ENCODE measurements around the gene HSD3B1. TPM values are rescaled to one million over a fixed set of nuclear protein-coding genes. Genes with fewer than 3 reads are reported as not detected.

The HSD3B1 gene
- total RNA-seq, 3 donors from 2014 or later, result not detected

DNA sequence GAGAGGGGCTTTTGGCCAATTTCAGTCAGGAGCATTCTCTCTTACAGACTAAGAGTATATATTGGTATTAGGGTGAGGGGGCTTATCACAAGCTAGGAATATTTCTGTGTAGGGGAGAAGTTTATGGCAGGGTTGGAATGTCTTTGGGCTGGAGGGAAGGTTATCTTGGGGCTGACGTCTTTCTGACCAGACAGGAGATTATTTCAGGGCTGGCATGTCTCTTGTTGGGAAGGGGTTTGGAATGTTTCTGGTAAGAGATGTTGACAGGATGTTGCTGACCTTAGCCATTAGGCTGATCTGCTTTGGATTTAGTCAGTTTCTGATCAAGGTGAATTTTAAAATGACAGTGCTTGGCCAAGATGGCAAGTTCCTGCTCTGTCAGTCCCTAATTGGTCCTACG lies 17.8 kb upstream of the HSD3B1 start:
- Histone ChIP-seq H3K4me1 (no peaks in the 10 kb centered on the region), H3K9me3 (no peaks in the 10 kb centered on the region), H3K27ac (no peak overlapping the region), H3K4me3 (no peak overlapping the region), H3K36me3 (no peaks in the 10 kb centered on the region), H3K27me3 (no peaks in the 10 kb centered on the region)
- TF ChIP-seq, protein P1, sequence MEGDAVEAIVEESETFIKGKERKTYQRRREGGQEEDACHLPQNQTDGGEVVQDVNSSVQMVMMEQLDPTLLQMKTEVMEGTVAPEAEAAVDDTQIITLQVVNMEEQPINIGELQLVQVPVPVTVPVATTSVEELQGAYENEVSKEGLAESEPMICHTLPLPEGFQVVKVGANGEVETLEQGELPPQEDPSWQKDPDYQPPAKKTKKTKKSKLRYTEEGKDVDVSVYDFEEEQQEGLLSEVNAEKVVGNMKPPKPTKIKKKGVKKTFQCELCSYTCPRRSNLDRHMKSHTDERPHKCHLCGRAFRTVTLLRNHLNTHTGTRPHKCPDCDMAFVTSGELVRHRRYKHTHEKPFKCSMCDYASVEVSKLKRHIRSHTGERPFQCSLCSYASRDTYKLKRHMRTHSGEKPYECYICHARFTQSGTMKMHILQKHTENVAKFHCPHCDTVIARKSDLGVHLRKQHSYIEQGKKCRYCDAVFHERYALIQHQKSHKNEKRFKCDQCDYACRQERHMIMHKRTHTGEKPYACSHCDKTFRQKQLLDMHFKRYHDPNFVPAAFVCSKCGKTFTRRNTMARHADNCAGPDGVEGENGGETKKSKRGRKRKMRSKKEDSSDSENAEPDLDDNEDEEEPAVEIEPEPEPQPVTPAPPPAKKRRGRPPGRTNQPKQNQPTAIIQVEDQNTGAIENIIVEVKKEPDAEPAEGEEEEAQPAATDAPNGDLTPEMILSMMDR (IDR thresholded peaks at IDR 0.05), result no peak
- TF ChIP-seq POLR2A (IDR thresholded peaks at IDR 0.05) (no peak), POLR2AphosphoS5 (IDR thresholded peaks at IDR 0.05) (no peak)
- intact Hi-C loops (cut with DNase I; ENCODE audit: low total_unique reads), result no loop called here
- DNase-seq (ENCODE audit: low spot score in 2 of 2), result no peak

DNA sequence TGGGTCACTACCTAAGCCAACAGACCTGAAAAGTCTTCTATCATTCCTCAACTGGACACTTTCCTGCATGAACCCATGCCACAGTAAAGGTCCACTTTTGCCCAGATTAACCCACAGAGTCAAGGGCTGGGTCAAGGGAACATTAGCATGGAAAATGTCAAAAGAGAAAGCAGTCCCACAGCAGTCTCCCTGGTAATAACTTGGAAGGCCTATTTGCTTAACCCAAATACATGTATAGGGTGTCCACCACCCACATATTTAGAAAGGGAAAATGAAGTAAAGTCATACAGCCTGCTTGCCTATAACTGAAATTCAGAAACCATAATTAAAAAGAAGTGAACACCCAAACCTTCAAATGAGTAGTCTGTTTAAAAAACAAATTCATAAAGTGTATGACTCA lies 16.1 kb upstream of the HSD3B1 start:
- H3K4me1 ChIP-seq, result no peaks in the 10 kb centered on the region
- no peaks in the 10 kb centered on the region for H3K27me3 ChIP-seq
- no peaks in the 10 kb centered on the region for H3K9me3 ChIP-seq
- no peaks in the 10 kb centered on the region for H3K36me3 ChIP-seq
- H3K27ac ChIP-seq, result no peak overlapping the region
- no peak for DNase-seq (ENCODE audit: low spot score in 2 of 2)
- H3K4me3 ChIP-seq, result no peak overlapping the region
- intact Hi-C loops (cut with DNase I; ENCODE audit: low total_unique reads), result no loop called here
- TF ChIP-seq POLR2A (IDR thresholded peaks at IDR 0.05) (no peak), POLR2AphosphoS5 (IDR thresholded peaks at IDR 0.05) (no peak)
- TF ChIP-seq, protein P1 (IDR thresholded peaks at IDR 0.05), result no peak

DNA sequence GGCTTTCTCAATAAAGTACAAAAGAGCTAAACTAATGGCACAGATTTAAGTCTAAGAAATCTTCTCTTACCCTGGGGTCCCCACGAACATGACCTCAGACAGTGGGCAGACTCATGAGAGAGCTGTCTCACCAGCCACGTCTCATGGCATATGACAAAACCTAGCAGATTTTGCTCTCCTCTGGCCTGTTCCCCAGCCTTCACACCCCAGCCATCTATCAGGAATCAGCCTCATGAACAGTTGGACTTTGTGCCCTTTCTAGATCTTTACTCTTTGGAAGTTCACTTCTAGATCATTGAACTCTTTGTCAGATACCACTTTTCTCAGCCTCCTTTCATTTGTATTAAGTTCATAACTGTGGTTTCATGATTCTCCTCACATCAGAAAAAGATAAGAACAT lies 14.2 kb upstream of the HSD3B1 start:
- TF ChIP-seq POLR2AphosphoS5 (IDR thresholded peaks at IDR 0.05) (no peak), POLR2A (IDR thresholded peaks at IDR 0.05) (no peak)
- TF ChIP-seq, protein P1 (IDR thresholded peaks at IDR 0.05), result no peak
- no peak overlapping the region for H3K4me3 ChIP-seq
- intact Hi-C loops (cut with DNase I; ENCODE audit: low total_unique reads), result no loop called here
- no peaks in the 10 kb centered on the region for H3K4me1 ChIP-seq
- H3K27ac ChIP-seq, result no peak overlapping the region
- DNase-seq (ENCODE audit: low spot score in 2 of 2), result no peak
- H3K9me3 ChIP-seq, result peaks cover 0 to 4% of the 10 kb centered on the region in 2 donors
- no peaks in the 10 kb centered on the region for H3K27me3 ChIP-seq
- H3K36me3 ChIP-seq, result no peaks in the 10 kb centered on the region

DNA sequence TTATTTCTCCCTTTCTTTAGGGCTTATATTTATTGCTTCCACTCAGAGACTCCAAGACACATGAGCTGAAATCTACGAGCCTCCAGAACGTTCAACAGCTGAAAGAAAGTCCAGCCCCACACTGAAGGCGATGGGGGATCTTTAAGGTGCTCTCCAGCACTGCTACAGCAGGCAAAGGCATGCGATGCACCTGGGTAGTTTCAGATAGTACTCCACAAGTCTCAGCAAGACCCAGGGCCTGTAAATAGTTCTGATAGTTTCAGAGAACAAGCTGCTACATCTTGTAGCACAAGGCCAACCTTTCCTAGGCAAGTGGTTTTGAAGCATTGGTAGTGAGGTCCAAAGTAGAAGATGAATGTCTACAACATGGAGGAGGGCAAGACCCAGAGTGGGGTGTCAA lies 2.2 kb upstream of the HSD3B1 start:
- intact Hi-C loops (cut with DNase I; ENCODE audit: low total_unique reads), result no loop called here
- Histone ChIP-seq H3K27me3 (no peaks in the 10 kb centered on the region), H3K4me3 (no peak overlapping the region), H3K4me1 (no peaks in the 10 kb centered on the region), H3K9me3 (no peaks in the 10 kb centered on the region), H3K27ac (no peak overlapping the region), H3K36me3 (no peaks in the 10 kb centered on the region)
- no peak for DNase-seq (ENCODE audit: low spot score in 2 of 2)
- TF ChIP-seq POLR2AphosphoS5 (IDR thresholded peaks at IDR 0.05) (no peak), POLR2A (IDR thresholded peaks at IDR 0.05) (no peak)
- TF ChIP-seq, protein P1 (IDR thresholded peaks at IDR 0.05), result no peak

DNA sequence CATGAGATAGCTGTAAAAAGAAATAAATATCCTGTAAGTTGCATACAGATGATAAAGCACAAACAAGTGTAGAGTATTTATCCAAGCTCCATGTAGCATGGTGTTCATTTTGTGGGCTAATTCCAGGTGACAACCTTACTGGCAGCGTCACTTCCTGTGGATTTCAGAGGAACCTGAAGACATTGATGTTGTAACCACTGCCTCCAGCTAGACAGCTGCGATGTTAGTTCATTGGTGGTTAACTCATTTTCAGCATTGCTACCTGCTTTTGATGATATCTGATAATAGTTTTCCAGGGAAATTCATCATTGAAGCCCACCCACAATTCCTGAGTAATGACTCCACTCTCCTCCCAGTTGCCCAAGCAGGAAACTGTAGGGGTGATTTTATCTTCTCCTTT lies 3.0 kb downstream of the HSD3B1 start:
- H3K27ac ChIP-seq, result no peak overlapping the region
- H3K4me3 ChIP-seq, result no peak overlapping the region
- intact Hi-C loops (cut with DNase I; ENCODE audit: low total_unique reads), result no loop called here
- H3K4me1 ChIP-seq, result no peaks in the 10 kb centered on the region
- H3K27me3 ChIP-seq, result no peaks in the 10 kb centered on the region
- no peak for DNase-seq (ENCODE audit: low spot score in 2 of 2)
- TF ChIP-seq POLR2AphosphoS5 (IDR thresholded peaks at IDR 0.05), result no peak
- TF ChIP-seq, protein P1 (IDR thresholded peaks at IDR 0.05), result no peak
- no peaks in the 10 kb centered on the region for H3K36me3 ChIP-seq
- no peaks in the 10 kb centered on the region for H3K9me3 ChIP-seq

All from breast epithelium (tissue), 4 donors.